ENCODE results near the gene COL8A2. TPM values are rescaled to one million over a fixed set of nuclear protein-coding genes. Genes with fewer than 3 reads are reported as not detected.
A peak's percentile ranks its signal among the peaks of the same experiment; 100 is the strongest.

COL8A2 gene
- total RNA-seq: 8.2 and 10.1 TPM in 2 replicates
- long read RNA-seq, partial matches to known transcripts: 0 of 6 reads
- long read RNA-seq, other reads (novel, unspliced or antisense): 6 of 6 reads

- Mint-ChIP-seq H3K27ac (ENCODE audit: unreplicated experiment) (peak within 1 kb of the TSS; percentile 31), H3K4me1 (ENCODE audit: unreplicated experiment) (peaks cover 37% of the 10 kb centered on the region), H3K4me3 (ENCODE audit: unreplicated experiment) (peak within 1 kb of the TSS; percentile 68), H3K9me3 (ENCODE audit: unreplicated experiment) (no peaks in the 10 kb centered on the region), H3K27me3 (ENCODE audit: unreplicated experiment) (peaks cover 4% of the 10 kb centered on the region), H3K36me3 (ENCODE audit: unreplicated experiment) (no peaks in the 10 kb centered on the region)
- no peak for TF ChIP-seq CTCF (IDR thresholded peaks at IDR 0.05)
- no peak for DNase-seq (ENCODE audit: extremely low spot score, unreplicated experiment)
These were observed at the start of gene COL8A2 for GRCh38 chr1:36125129-36125991. COL8A2 (minus strand) TSS chr1:36125222; CDS start chr1:36100242, 24,980 bp downstream.

- no peak for TF ChIP-seq CTCF (IDR thresholded peaks at IDR 0.05)
- Mint-ChIP-seq H3K27ac (ENCODE audit: unreplicated experiment) (peak overlapping the region; percentile 60), H3K4me3 (ENCODE audit: unreplicated experiment) (no peak overlapping the region)
These were observed 49.7 kb upstream of the COL8A2 start for GRCh38 chr1:36174713-36175112.

GRCh38 chr1:36172983-36173382 lies 48.0 kb upstream of the COL8A2 start:
- peaks cover 29% of the 10 kb centered on the region for H3K36me3 Mint-ChIP-seq (ENCODE audit: unreplicated experiment)
- no peak for DNase-seq (ENCODE audit: extremely low spot score, unreplicated experiment)
- TF ChIP-seq CTCF (IDR thresholded peaks at IDR 0.05): no peak
- H3K4me1 Mint-ChIP-seq (ENCODE audit: unreplicated experiment): peaks cover 3% of the 10 kb centered on the region
- H3K9me3 Mint-ChIP-seq (ENCODE audit: unreplicated experiment): no peaks in the 10 kb centered on the region
- H3K27me3 Mint-ChIP-seq (ENCODE audit: unreplicated experiment): no peaks in the 10 kb centered on the region
- no peak overlapping the region for H3K4me3 Mint-ChIP-seq (ENCODE audit: unreplicated experiment)
- peak overlapping the region; percentile 41 for H3K27ac Mint-ChIP-seq (ENCODE audit: unreplicated experiment)

More at GRCh38 chr1:36174713-36175112, 49.7 kb upstream of the COL8A2 start:
- Mint-ChIP-seq H3K9me3 (ENCODE audit: unreplicated experiment) (no peaks in the 10 kb centered on the region), H3K4me1 (ENCODE audit: unreplicated experiment) (no peaks in the 10 kb centered on the region), H3K36me3 (ENCODE audit: unreplicated experiment) (peaks cover 26% of the 10 kb centered on the region), H3K27me3 (ENCODE audit: unreplicated experiment) (no peaks in the 10 kb centered on the region)
- no peak for DNase-seq (ENCODE audit: extremely low spot score, unreplicated experiment)

- DNase-seq (ENCODE audit: extremely low spot score, unreplicated experiment): no peak
- H3K27me3 Mint-ChIP-seq (ENCODE audit: unreplicated experiment): no peaks in the 10 kb centered on the region
- H3K4me1 Mint-ChIP-seq (ENCODE audit: unreplicated experiment): peaks cover 3% of the 10 kb centered on the region
- H3K27ac Mint-ChIP-seq (ENCODE audit: unreplicated experiment): no peak overlapping the region
- TF ChIP-seq CTCF (IDR thresholded peaks at IDR 0.05): no peak
- no peak overlapping the region for H3K4me3 Mint-ChIP-seq (ENCODE audit: unreplicated experiment)
- H3K9me3 Mint-ChIP-seq (ENCODE audit: unreplicated experiment): no peaks in the 10 kb centered on the region
- peaks cover 27% of the 10 kb centered on the region for H3K36me3 Mint-ChIP-seq (ENCODE audit: unreplicated experiment)
These were observed 47.2 kb upstream of the COL8A2 start for GRCh38 chr1:36172017-36172747.
